Muscle of back (tissue), 11 donors: ENCODE measurements around the gene RAB3GAP2. TPM values are rescaled to one million over a fixed set of nuclear protein-coding genes. Genes with fewer than 3 reads are reported as not detected.
"Not testable (repeated sequence)": the region's sequence is repeated elsewhere in the genome, so short reads cannot be mapped to it uniquely, and the experiment has no call there.

Experiments used
- DNase-seq, 3 donors: peaks; one replicate each; pipeline versions ENCODE4 v3.0.0 to v3.0.0-alpha.2; 2013
- polyA plus RNA-seq, 10 donors: library from polyadenylated mRNA; unstranded; fragments of 120-200 nt; gene quantifications; one replicate each; pipeline ENCODE4 v1.2.1, GENCODE V29; 2013; ENCODE audit not compliant: insufficient read length in 10 of 10

RAB3GAP2 gene
- polyA plus RNA-seq, 10 donors = 15.1 to 27.3 (median 20.6) TPM

DNA sequence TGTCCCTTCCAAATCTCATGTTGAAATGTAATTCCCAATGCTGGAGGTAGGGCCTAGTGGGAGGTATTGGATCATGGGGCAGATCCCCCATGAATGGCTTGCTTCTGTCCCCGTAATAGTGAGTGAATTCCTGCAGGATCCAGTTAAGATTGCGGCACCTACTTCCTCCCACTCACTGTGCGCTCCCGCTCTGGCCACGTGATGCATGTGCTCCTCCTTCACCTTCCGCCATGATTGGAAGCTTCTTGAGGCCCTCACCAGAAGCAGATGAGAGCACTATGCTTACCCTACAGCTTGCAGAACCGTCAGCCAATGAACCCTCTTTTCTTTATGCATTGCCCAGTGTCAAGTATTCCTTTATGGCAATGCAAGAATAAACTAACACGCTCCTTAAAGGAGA, 14.9 kb upstream of the RAB3GAP2 start:
- no peak for DNase-seq

GRCh38 chr1:220283625-220284024, 11.4 kb upstream of the RAB3GAP2 start:
- no peak for DNase-seq

DNA sequence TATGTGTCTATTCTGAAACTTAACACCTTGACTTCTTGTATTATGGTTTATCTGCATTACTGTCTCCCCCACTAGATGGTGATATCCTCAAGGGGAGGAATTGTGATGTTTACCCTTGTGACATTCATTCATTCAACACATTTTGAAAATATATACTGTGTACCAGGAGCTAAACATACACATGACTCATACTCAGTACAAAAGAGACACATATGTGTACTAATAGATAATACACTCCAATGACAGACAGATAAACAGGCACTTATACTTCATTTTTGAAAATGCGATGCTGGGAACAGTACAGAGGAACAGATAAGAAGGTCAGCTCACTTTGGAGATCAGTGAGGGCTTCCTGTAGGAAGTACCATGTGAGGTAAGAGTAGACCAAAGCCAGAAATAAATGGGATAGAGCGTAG, 8.9 kb upstream of the RAB3GAP2 start:
- peak in 2 of 3 donors; percentile 19 to 43 for DNase-seq

DNA sequence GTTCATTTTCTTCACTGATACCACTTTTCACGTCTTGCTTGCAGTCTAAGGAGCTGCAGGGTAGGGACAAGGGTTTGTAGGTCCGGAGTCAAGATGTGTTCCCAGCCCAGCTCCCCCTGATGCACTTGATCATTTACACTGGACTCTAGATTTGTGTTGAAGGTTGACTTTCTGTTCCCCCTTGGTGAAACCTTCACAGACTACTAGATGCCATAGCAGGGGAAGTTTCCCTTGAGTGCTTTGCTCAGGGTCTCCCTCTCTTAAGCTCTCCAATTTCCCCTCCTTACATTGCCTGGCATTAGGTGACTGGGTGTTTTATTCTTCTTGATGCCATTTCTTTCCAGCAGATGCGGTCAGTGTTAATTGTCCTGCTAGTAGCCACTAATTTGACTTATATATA, 8.0 kb upstream of the RAB3GAP2 start:
- DNase-seq = no peak

- DNase-seq = no peak
Measured at GRCh38 chr1:220278991-220279390, 6.7 kb upstream of the RAB3GAP2 start.

DNA sequence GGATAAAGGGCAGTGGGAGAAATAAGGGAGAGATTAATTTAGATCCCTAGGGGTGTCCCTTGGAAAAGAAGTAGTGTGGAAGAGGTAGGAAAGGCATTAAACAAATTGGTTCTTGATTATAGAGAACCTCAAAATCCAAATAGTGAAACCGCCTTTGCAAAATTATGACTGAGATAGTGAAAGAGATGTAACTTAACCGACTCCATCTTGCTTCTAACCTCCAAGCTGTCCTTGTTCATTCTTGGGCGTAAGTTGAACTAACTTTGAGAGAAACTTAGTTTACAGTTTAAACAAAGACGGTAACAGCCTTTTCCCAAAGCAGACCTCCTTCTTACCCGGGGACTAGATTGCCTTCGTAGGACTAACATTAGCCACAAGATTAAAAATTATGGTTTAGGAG, 3.2 kb upstream of the RAB3GAP2 start:
- DNase-seq = no peak

- peak; percentile 8 to 22 (median 19) for DNase-seq
Measured at GRCh38 chr1:220274251-220274855, 2.1 kb upstream of the RAB3GAP2 start.

- no peak for DNase-seq
Measured at GRCh38 chr1:220272841-220273090, 513 bp upstream of the RAB3GAP2 start.

DNA sequence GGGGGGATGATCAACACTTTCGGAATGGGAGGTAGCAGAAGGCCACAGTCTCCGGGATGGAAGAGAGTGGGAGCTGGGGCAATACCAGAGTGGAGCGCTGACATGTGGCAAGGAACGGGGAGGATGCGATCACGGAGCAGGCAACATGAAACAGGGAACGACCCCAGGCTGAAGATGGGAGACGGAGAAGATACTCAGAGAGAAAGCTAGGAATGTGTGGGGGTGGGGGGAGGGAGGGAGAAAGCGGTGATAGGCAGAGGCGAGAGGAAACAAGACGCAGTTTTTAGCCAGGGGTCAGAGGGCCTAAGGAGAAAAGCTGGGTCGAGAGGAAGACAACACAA, 577 bp downstream of the RAB3GAP2 start:
- peak in 2 of 3 donors; percentile 11 to 55 for DNase-seq

DNA sequence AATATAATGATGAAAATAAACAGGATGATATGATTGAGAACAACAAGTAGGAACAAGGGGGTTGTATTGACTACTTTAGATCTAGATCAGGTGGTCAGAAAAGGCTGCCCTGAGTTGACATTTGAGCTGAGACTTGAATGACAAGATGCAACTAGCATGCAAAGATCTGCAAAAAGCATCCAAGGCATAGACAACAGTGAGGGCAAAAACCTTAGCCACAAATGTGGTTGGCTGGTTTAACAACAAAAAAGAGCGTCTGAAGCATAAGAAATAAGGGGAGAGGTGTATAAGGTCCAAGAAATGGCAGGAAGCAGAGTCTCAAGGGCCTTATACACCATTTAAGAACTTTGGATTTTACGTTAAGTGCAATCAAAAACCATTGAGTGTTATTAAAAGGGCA, 3.2 kb downstream of the RAB3GAP2 start:
- no peak for DNase-seq

- no peak for DNase-seq
Measured at GRCh38 chr1:220267630-220268029, 4.6 kb downstream of the RAB3GAP2 start.

GRCh38 chr1:220260228-220260627, 12.0 kb downstream of the RAB3GAP2 start:
- DNase-seq = not testable (repeated sequence)

- not testable (repeated sequence) for DNase-seq
Measured at GRCh38 chr1:220259756-220260155, 12.5 kb downstream of the RAB3GAP2 start.

GRCh38 chr1:220256194-220256593, 16.1 kb downstream of the RAB3GAP2 start:
- not testable (repeated sequence) for DNase-seq

- no peak for DNase-seq
Measured at GRCh38 chr1:220255204-220255603, 17.0 kb downstream of the RAB3GAP2 start.

- DNase-seq = not testable (repeated sequence)
Measured at GRCh38 chr1:220253290-220253689, 19.0 kb downstream of the RAB3GAP2 start.

DNA sequence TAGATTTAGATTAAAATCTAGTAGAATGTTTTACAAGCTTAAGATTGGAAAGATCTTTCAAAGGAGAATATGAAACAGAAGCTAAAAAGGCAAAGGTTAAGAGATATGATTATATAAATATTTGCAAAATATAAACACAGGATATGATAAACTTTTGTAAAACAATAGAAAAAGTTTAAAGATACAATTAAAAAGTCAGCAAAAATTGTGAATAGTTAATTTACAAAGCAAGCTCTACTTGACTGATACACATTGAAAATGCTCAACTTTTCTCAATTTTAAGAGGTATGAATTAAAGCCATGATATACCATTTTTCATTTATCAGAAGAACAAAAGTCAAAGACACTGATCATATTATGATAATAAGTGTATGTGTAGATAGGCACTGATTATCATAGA, 21.0 kb downstream of the RAB3GAP2 start:
- no peak for DNase-seq

- no peak for DNase-seq
Measured at GRCh38 chr1:220250681-220251080, 21.6 kb downstream of the RAB3GAP2 start.

DNA sequence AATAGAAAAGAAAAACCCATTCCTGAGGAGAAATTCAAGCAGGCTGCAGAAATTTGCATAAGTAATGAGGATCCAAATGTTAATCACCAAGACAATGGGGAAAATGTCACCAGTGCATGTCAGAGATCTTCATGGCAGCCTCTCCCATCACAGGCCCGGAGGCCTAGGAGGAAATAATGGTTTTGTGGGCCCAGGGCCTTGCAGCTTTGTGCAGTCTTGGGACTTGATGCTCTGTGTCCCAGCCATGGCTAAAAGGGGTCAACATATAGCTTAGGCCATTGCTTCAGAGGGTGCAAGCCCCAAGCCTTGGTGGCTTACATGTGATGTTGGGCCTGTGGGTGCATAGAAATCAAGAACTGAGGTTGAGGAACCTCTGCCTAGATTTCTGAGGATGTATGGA, 22.7 kb downstream of the RAB3GAP2 start:
- DNase-seq = no peak

DNA sequence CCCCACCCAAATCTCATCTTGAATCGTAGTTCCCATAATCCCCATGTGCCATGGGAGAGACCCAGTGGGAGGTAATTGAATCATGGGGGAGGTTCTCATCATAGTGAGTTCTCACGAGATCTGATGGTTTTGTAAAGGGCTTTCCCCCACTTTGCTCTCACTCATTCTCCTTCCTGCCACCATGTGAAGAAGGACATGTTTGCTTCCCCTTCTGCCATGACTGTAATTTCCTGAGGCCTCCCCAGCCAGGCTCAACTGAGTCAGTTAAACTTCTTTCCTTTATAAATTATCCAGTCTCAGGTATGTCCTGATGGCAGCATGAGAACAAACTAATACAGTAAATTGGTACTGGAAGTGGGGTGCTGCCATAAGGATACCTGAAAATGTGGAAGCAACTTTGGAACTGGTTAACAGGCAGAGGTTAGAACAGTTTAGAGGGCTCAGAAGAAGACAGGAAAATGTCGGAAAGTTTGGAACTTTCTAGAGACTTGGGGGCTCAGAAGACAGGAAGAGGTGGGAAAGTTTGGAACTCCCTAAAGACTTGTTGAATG, 23.5 kb downstream of the RAB3GAP2 start:
- not testable (repeated sequence) for DNase-seq

DNA sequence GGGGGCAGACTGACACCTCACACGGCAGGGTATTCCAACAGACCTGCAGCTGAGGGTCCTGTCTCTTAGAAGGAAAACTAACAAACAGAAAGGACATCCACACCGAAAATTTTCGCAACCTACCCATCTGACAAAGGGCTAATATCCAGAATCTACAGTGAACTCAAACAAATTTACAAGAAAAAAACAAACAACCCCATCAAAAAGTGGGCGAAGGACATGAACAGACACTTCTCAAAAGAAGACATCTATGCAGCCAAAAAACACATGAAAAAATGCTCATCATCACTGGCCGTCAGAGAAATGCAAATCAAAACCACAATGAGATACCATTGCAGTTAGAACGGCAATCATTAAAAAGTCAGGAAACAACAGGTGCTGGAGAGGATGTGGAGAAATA, 26.4 kb downstream of the RAB3GAP2 start:
- not testable (repeated sequence) for DNase-seq

- DNase-seq = no peak
Measured at GRCh38 chr1:220243947-220244346, 28.3 kb downstream of the RAB3GAP2 start.

DNA sequence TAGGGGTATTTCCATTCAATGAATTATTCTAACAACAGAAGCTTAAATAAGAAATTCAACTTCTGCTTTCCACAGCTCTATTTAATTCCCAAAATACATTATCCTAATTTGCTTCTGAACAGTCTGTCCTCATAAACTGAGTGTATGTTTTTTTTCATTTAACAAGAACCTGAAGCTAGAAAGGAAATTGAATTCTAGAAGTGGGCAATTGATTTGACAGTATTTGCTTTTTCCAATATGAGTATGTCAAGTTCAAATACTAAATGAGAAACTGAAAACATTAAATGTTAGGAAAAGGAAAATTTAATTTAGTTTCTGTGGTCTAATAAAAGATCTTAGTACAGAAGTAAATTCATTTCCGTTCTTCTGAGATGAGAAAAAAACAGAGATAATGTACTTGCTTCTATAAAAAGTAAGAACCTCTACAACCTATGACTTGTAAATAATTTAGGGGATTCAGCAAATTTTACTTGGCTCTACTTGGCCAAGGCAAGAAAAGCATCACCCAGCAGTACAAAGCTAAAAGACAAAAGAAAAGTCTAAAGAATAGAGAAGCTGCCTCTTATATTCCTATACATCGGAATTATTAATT, 31.1 kb downstream of the RAB3GAP2 start:
- no peak for DNase-seq

GRCh38 chr1:220239966-220240365, 32.3 kb downstream of the RAB3GAP2 start:
- no peak for DNase-seq
